AG09309 (cell line): ENCODE measurements around the gene PICK1.

Source experiments
- DNase-seq: peaks from one replicate; pipeline ENCODE4 v3.0.0-alpha.2; 2010; ENCODE audit warnings: low read depth
- H3K4me3 ChIP-seq: 2 replicates; pipeline ENCODE4 v1.5.1; 2011; ENCODE audit warnings: mild to moderate bottlenecking, low read depth, low read length, moderate library complexity; ENCODE audit not compliant: control insufficient read depth
- CTCF ChIP-seq: IDR thresholded peaks from 2 replicates; pipeline ENCODE4 v1.5.1; 2011; ENCODE audit warnings: mild to moderate bottlenecking, low read depth, low read length, inconsistent platforms; ENCODE audit not compliant: insufficient read depth, control insufficient read depth; ENCODE audit errors: missing control alignments

Gene PICK1

GRCh38 chr22:38086001-38086845, 29.0 kb downstream of the PICK1 start:
- no peak for DNase-seq
- TF ChIP-seq CTCF, result no peak
- H3K4me3 ChIP-seq, result no peak overlapping the region

- no peak for DNase-seq
Measured at GRCh38 chr22:38086942-38087341, 29.7 kb downstream of the PICK1 start.

GRCh38 chr22:38087855-38088254, 30.7 kb downstream of the PICK1 start:
- DNase-seq, result no peak
- TF ChIP-seq CTCF, result no peak
- H3K4me3 ChIP-seq, result no peak overlapping the region

More at GRCh38 chr22:38086942-38087341, 29.7 kb downstream of the PICK1 start:
- TF ChIP-seq CTCF, result no peak
- no peak overlapping the region for H3K4me3 ChIP-seq

- TF ChIP-seq CTCF, result no peak
- no peak for DNase-seq
- peak overlapping the region; percentile 45 for H3K4me3 ChIP-seq
Measured at GRCh38 chr22:38088629-38089473, 31.6 kb downstream of the PICK1 start.

- no peak for TF ChIP-seq CTCF
- no peak overlapping the region for H3K4me3 ChIP-seq
- no peak for DNase-seq
Measured at GRCh38 chr22:38089474-38089851, 32.3 kb downstream of the PICK1 start.

- TF ChIP-seq CTCF, result no peak
- DNase-seq, result no peak
- no peak overlapping the region for H3K4me3 ChIP-seq
Measured at GRCh38 chr22:38097058-38097457, 39.9 kb downstream of the PICK1 start.
